Measurements from ENCODE around the gene LRRC75A. TPM values are rescaled to one million over a fixed set of nuclear protein-coding genes. Genes with fewer than 3 reads are reported as not detected.

Gene LRRC75A
- total and polyA plus RNA-seq, 2 experiments from 2014 or later, result 5.3 to 26.2 TPM

- Histone ChIP-seq H3K27me3 (ENCODE audit: insufficient read depth) (no peaks in the 10 kb centered on the region), H3K4me1 (ENCODE audit: insufficient read depth) (peaks cover 12% of the 10 kb centered on the region), H3K4me3 (no peak overlapping the region), H3K79me2 (replicated peaks; ENCODE audit: insufficient read depth) (no peaks in the 10 kb centered on the region), H3K9me2 (ENCODE audit: insufficient read depth) (no peaks in the 10 kb centered on the region), H3F3A (replicated peaks; ENCODE audit: low read depth) (peaks cover 5% of the 10 kb centered on the region; the same call in 1 of the 2 replicates), H3K36me3 (ENCODE audit: insufficient read depth) (no peaks in the 10 kb centered on the region), H3K27ac (ENCODE audit: low read depth) (no peak overlapping the region), H2AFZ (peak overlapping the region; percentile 69), H4K20me1 (replicated peaks; ENCODE audit: insufficient read depth) (no peaks in the 10 kb centered on the region), H3K4me2 (no peak overlapping the region)
- TF ChIP-seq ETS1 (IDR thresholded peaks at IDR 0.05), result no peak
- no peak for TF ChIP-seq ZNF114 (CRISPR knock-in tag; IDR thresholded peaks at IDR 0.05)
- no peak for TF ChIP-seq STAT1 (IDR thresholded peaks at IDR 0.05; ENCODE audit: unreplicated experiment)
- TF ChIP-seq EZH2 (IDR thresholded peaks at IDR 0.05; ENCODE audit: low read depth, unreplicated experiment), result no peak
- TF ChIP-seq CREB1 (CRISPR knock-in tag; IDR thresholded peaks at IDR 0.05; ENCODE audit: low read depth), result no peak
- no peak for TF ChIP-seq ZNF462 (CRISPR knock-in tag; IDR thresholded peaks at IDR 0.05)
- TF ChIP-seq EZH2phosphoT487 (IDR thresholded peaks at IDR 0.05; ENCODE audit: unreplicated experiment), result no peak
- TF ChIP-seq JUNB (IDR thresholded peaks at IDR 0.05; ENCODE audit: unreplicated experiment), result no peak
- TF ChIP-seq, protein P1, sequence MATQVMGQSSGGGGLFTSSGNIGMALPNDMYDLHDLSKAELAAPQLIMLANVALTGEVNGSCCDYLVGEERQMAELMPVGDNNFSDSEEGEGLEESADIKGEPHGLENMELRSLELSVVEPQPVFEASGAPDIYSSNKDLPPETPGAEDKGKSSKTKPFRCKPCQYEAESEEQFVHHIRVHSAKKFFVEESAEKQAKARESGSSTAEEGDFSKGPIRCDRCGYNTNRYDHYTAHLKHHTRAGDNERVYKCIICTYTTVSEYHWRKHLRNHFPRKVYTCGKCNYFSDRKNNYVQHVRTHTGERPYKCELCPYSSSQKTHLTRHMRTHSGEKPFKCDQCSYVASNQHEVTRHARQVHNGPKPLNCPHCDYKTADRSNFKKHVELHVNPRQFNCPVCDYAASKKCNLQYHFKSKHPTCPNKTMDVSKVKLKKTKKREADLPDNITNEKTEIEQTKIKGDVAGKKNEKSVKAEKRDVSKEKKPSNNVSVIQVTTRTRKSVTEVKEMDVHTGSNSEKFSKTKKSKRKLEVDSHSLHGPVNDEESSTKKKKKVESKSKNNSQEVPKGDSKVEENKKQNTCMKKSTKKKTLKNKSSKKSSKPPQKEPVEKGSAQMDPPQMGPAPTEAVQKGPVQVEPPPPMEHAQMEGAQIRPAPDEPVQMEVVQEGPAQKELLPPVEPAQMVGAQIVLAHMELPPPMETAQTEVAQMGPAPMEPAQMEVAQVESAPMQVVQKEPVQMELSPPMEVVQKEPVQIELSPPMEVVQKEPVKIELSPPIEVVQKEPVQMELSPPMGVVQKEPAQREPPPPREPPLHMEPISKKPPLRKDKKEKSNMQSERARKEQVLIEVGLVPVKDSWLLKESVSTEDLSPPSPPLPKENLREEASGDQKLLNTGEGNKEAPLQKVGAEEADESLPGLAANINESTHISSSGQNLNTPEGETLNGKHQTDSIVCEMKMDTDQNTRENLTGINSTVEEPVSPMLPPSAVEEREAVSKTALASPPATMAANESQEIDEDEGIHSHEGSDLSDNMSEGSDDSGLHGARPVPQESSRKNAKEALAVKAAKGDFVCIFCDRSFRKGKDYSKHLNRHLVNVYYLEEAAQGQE (IDR thresholded peaks at IDR 0.05; ENCODE audit: unreplicated experiment), result no peak
- no peak for TF ChIP-seq ZNF331 (CRISPR knock-in tag; IDR thresholded peaks at IDR 0.05; ENCODE audit: low read depth)
- TF ChIP-seq, protein P2, sequence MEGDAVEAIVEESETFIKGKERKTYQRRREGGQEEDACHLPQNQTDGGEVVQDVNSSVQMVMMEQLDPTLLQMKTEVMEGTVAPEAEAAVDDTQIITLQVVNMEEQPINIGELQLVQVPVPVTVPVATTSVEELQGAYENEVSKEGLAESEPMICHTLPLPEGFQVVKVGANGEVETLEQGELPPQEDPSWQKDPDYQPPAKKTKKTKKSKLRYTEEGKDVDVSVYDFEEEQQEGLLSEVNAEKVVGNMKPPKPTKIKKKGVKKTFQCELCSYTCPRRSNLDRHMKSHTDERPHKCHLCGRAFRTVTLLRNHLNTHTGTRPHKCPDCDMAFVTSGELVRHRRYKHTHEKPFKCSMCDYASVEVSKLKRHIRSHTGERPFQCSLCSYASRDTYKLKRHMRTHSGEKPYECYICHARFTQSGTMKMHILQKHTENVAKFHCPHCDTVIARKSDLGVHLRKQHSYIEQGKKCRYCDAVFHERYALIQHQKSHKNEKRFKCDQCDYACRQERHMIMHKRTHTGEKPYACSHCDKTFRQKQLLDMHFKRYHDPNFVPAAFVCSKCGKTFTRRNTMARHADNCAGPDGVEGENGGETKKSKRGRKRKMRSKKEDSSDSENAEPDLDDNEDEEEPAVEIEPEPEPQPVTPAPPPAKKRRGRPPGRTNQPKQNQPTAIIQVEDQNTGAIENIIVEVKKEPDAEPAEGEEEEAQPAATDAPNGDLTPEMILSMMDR (conservative IDR thresholded peaks at IDR 0.05; ENCODE audit: low read depth in 2 of 2), result no peak
- no peak for TF ChIP-seq POLR2AphosphoS5 (IDR thresholded peaks at IDR 0.05; ENCODE audit: low read depth)
- Mint-ChIP-seq H3K4me1 (peaks cover 26% of the 10 kb centered on the region), H3K4me3 (no peak overlapping the region), H3K36me3 (ENCODE audit: low read depth) (no peaks in the 10 kb centered on the region), H3K27ac (no peak overlapping the region), H3K9me3 (no peaks in the 10 kb centered on the region), H3K27me3 (ENCODE audit: insufficient read depth, low read depth, poor library complexity) (peaks cover 4% of the 10 kb centered on the region)
- DNase-seq (ENCODE audit: low spot score) (no peak), ATAC-seq (peak; percentile 19; the same call in 1 of the 3 replicates)
Observed at GRCh38 chr17:16516594-16517051, 24.6 kb upstream of the LRRC75A start.
